HepG2 (cell line): ENCODE measurements around the gene SPSB2. TPM values are rescaled to one million over a fixed set of nuclear protein-coding genes. Genes with fewer than 3 reads are reported as not detected.

Experiments
- ATAC-seq: fragments of 200-7000 bp; cut with Tn5 transposase; 3 replicates; pipeline ENCODE4 v1.9.1; 2020; ENCODE audit warnings: mild to moderate bottlenecking, moderate library complexity
- BruUV-seq: library from RNA; stranded (reverse); fragments of 400-500 nt; replicated peaks from 2 replicates; lab custom pipeline; 2021; lab: Mats Ljungman, UMichigan
- CTCF ChIA-PET: fragments of 300-600 bp; formaldehyde crosslinking; extraction: SDS; loops from one replicate; lab custom pipeline; 2021; ENCODE audit warnings: low total read pairs, inconsistent platforms, low intra/inter-chr PET ratio; lab: Yijun Ruan, JAX
- POLR2A ChIA-PET: fragments of 350-600 bp; sonication (Branson Sonifier 250); formaldehyde crosslinking; loops from one replicate; lab custom pipeline; 2020; ENCODE audit warnings: antibody characterized with exemption, inconsistent platforms; lab: Yijun Ruan, JAX
- DNase-seq: peaks from one replicate; pipeline ENCODE4 v3.0.0-alpha.2; 2015; ENCODE audit warnings: low spot score
- FAIRE-seq: peaks from 3 replicates; lab custom pipeline; 2011; peaks lifted over from hg19 to GRCh38; lab: Jason Lieb, UNC
- H2AFZ ChIP-seq: one replicate; pipeline ENCODE4 v1.6.1; 2011; ENCODE audit warnings: low read length, inconsistent platforms
- H3K27ac ChIP-seq: fragments of 300-600 bp; 3 replicates; pipeline ENCODE4 v1.8.0; 2011; ENCODE audit warnings: mixed run types, mild to moderate bottlenecking, mixed read lengths, low read length, inconsistent platforms; ENCODE audit not compliant: insufficient read depth; ENCODE audit errors: extremely low read length
- H3K27me3 ChIP-seq, 2 experiments: fragments of 200-600 bp in 1 of 2; 2 replicates in 1 of 2; 3 replicates in 1 of 2; pipeline versions ENCODE4 v1.6.0 to v1.8.0; 2011; ENCODE audit warnings: low read length in 2 of 2, mild to moderate bottlenecking in 2 of 2, moderate library complexity in 2 of 2, inconsistent platforms in 1 of 2; ENCODE audit not compliant: insufficient read depth in 2 of 2, control insufficient read depth in 1 of 2
- H3K36me3 ChIP-seq, 2 experiments: fragments of 200-600 bp in 1 of 2; replicated peaks in 1 of 2; 2 replicates in 1 of 2; 3 replicates in 1 of 2; pipeline versions ENCODE4 v1.5.1 to v1.8.0; 2011; ENCODE audit warnings: low read length in 2 of 2, inconsistent platforms in 1 of 2; ENCODE audit not compliant: insufficient read depth in 2 of 2, control insufficient read depth in 1 of 2
- H3K4me1 ChIP-seq: 2 replicates; pipeline ENCODE4 v1.5.1; 2012; ENCODE audit warnings: low read length, inconsistent platforms; ENCODE audit not compliant: insufficient read depth
- H3K4me2 ChIP-seq: 2 replicates; pipeline ENCODE4 v1.6.0; 2011; ENCODE audit warnings: low read depth, low read length, inconsistent platforms
- H3K4me3 ChIP-seq, 3 experiments: fragments of 200-600 bp in 1 of 3; sonication (generic), shearing (Covaris generic) in 1 of 3; replicated peaks in 1 of 3; 2 replicates each; pipeline ENCODE4 v1.5.1; 2011 to 2016; ENCODE audit warnings: low read length in 3 of 3, inconsistent platforms in 2 of 3, low read depth in 2 of 3, mild to moderate bottlenecking in 2 of 3, control low read depth in 1 of 3, mixed read lengths in 1 of 3; ENCODE audit not compliant: insufficient read depth in 1 of 3
- H3K79me2 ChIP-seq: one replicate; pipeline ENCODE4 v1.6.1; 2011; ENCODE audit warnings: low read length, inconsistent platforms; ENCODE audit not compliant: insufficient read depth
- H3K9ac ChIP-seq: 2 replicates; pipeline ENCODE4 v1.6.0; 2011; ENCODE audit warnings: mild to moderate bottlenecking, low read depth, low read length, inconsistent platforms; ENCODE audit not compliant: insufficient read depth
- H3K9me3 ChIP-seq: 2 replicates; pipeline ENCODE4 v1.5.1; 2012; ENCODE audit warnings: mild to moderate bottlenecking, low read length
- H4K20me1 ChIP-seq: 2 replicates; pipeline ENCODE4 v1.6.0; 2011; ENCODE audit warnings: inconsistent platforms, mild to moderate bottlenecking, low read length, moderate library complexity; ENCODE audit not compliant: insufficient read depth
- BRCA1 ChIP-seq: sonication (generic); formaldehyde crosslinking; IDR thresholded peaks from 2 replicates; pipeline ENCODE4 v1.4.0; 2020; ENCODE audit warnings: missing genetic modification reagents
- FOXC1 ChIP-seq: sonication (generic); formaldehyde crosslinking; IDR thresholded peaks from 2 replicates; pipeline ENCODE4 v1.8.0; 2022; ENCODE audit warnings: mild to moderate bottlenecking, missing genetic modification reagents, borderline replicate concordance
- MNT ChIP-seq: fragments of 450-650 bp; IDR thresholded peaks from 2 replicates; pipeline ENCODE4 v1.6.1; 2016
- NCOA1 ChIP-seq: sonication (generic); formaldehyde crosslinking; IDR thresholded peaks from 2 replicates; pipeline ENCODE4 v1.9.0; 2021; ENCODE audit warnings: missing genetic modification reagents
- NPAS2 ChIP-seq: sonication (generic); formaldehyde crosslinking; IDR thresholded peaks from 2 replicates; pipeline ENCODE4 v1.8.0; 2022; ENCODE audit warnings: mild to moderate bottlenecking, missing genetic modification reagents, borderline replicate concordance
- REL ChIP-seq: sonication (generic); formaldehyde crosslinking; conservative IDR thresholded peaks from 2 replicates; pipeline ENCODE4 v1.8.0; 2022; ENCODE audit warnings: mild to moderate bottlenecking, missing genetic modification reagents, moderate library complexity
- SP4 ChIP-seq: sonication (generic); formaldehyde crosslinking; IDR thresholded peaks from 2 replicates; pipeline ENCODE4 v1.8.1; 2023; ENCODE audit warnings: mild to moderate bottlenecking, missing genetic modification reagents
- TAF15 ChIP-seq: fragments of 200-400 bp; formaldehyde crosslinking; IDR thresholded peaks from one replicate; pipeline ENCODE4 v1.6.1; 2018; ENCODE audit warnings: mild to moderate bottlenecking, low read depth, low read length; ENCODE audit not compliant: poor library complexity, severe bottlenecking
- ZFP1 ChIP-seq: IDR thresholded peaks from 2 replicates; pipeline ENCODE4 v1.6.1; 2016
- ZGPAT ChIP-seq: IDR thresholded peaks from 2 replicates; pipeline ENCODE4 v1.6.1; 2016; ENCODE audit warnings: mild to moderate bottlenecking
- ZNF138 ChIP-seq: sonication (generic); formaldehyde crosslinking; IDR thresholded peaks from 2 replicates; pipeline ENCODE4 v1.5.0; 2020; ENCODE audit warnings: mild to moderate bottlenecking, low read depth, missing genetic modification reagents
- ZNF251 ChIP-seq: sonication (generic); formaldehyde crosslinking; IDR thresholded peaks from 2 replicates; pipeline ENCODE4 v1.9.0; 2021; ENCODE audit warnings: mild to moderate bottlenecking, missing genetic modification reagents
- ZNF280D ChIP-seq: sonication (generic); formaldehyde crosslinking; IDR thresholded peaks from 2 replicates; pipeline ENCODE4 v1.5.1; 2020; ENCODE audit warnings: mild to moderate bottlenecking, missing genetic modification reagents
- ZNF331 ChIP-seq: sonication (generic); formaldehyde crosslinking; IDR thresholded peaks from 2 replicates; pipeline ENCODE4 v1.4.0; 2020; ENCODE audit warnings: missing genetic modification reagents
- ZNF597 ChIP-seq: sonication (generic); formaldehyde crosslinking; IDR thresholded peaks from 2 replicates; pipeline ENCODE4 v1.5.0; 2020; ENCODE audit warnings: missing genetic modification reagents
- ZNF766 ChIP-seq: sonication (generic); formaldehyde crosslinking; IDR thresholded peaks from 2 replicates; pipeline ENCODE4 v1.5.0; 2020; ENCODE audit warnings: missing genetic modification reagents, borderline replicate concordance
- WGBS: methylation state at CpG from one replicate; pipeline ENCODE4 v1.1.6; 2017; ENCODE audit warnings: low lambda C conversion rate; 5-methylcytosine and 5-hydroxymethylcytosine counted together
- in situ Hi-C: cut with HindIII; loops from 2 replicates; pipeline ENCODE4 v1.10.0; 2017; ENCODE audit warnings: low pct_unique_long_range_greater_than_20kb; ENCODE audit not compliant: extremely low pct_ligation_motif_present
- intact Hi-C: fragments of 100-400 bp; cut with micrococcal nuclease; formaldehyde crosslinking; loops from one replicate; pipeline ENCODE4 v1.10.0; 2022; ENCODE audit not compliant: unreplicated experiment
- polyA plus RNA-seq, 8 experiments: library from polyadenylated mRNA; depleted of rRNA in 3 of 8; stranded (reverse) in 7 of 8; unstranded in 1 of 8; fragments of >200 nt; fragmentation: Illumina TruSeq in 4 of 8; extraction: Trizol in 4 of 8; gene quantifications; 2 replicates each; pipeline versions ENCODE4 v1.2.1 to v1.2.3, GENCODE V29; 2011 to 2016; ENCODE audit warnings: low read depth in 4 of 8, missing spikeins in 1 of 8, mixed read lengths in 1 of 8; ENCODE audit not compliant: insufficient read depth in 1 of 8
- total RNA-seq, 5 experiments: library from RNA; depleted of rRNA; stranded (reverse); fragments of >200 nt; fragmentation: Illumina TruSeq; extraction: Trizol; gene quantifications; 2 replicates each; pipeline ENCODE4 v1.2.3, GENCODE V29; 2016; ENCODE audit warnings: low read depth in 1 of 5

Gene SPSB2
- total and polyA plus RNA-seq, 2 of the 13 experiments (the other 11 are each of a cell fraction or from before 2014, with no cell fraction given), result 2.0 to 6.2 TPM

GRCh38 chr12:6890789-6891645, 17.9 kb upstream of the SPSB2 start:
- H3K9me3 ChIP-seq, result no peaks in the 10 kb centered on the region
- H3K9ac ChIP-seq, result peak overlapping the region; percentile 86
- ATAC-seq, result peak; percentile 96
- POLR2A ChIA-PET, result interaction anchor here (0.6 to 4.4 kb wide), 23 partner anchors 8 to 528 kb away, joined by 3 to 73 read pairs (median 7); partner anchors contain the start of genes C12orf57, CDCA3, COPS7A and ENO2
- H2AFZ ChIP-seq, result peak overlapping the region; percentile 49
- DNase-seq, result peak; percentile 88
- H3K27me3 ChIP-seq, result no peaks in the 10 kb centered on the region; a peak in 1 of 5 replicates
- BruUV-seq, result no TSS peak
- no peaks in the 10 kb centered on the region for H4K20me1 ChIP-seq
- peak overlapping the region; percentile 94 for H3K27ac ChIP-seq
- WGBS, result 14% methylated on average over 22 of the region's 68 CpGs
- no peaks in the 10 kb centered on the region for H3K36me3 ChIP-seq
- CTCF ChIA-PET, result interaction anchor here (1.6 to 2.5 kb wide), 2 partner anchors 18 to 22 kb away, joined by 7 to 24 read pairs; partner anchors contain the start of gene SPSB2
- peak overlapping the region; percentile 50 to 79 (median 65) for H3K4me3 ChIP-seq
- intact Hi-C loops, result loop anchor here (1.0 kb wide), 2 partner anchors 18 to 22 kb away; partner anchors contain the start of gene SPSB2
- in situ Hi-C loops, result no loop called here
- H3K79me2 ChIP-seq, result no peaks in the 10 kb centered on the region
- peak overlapping the region; percentile 84 for H3K4me2 ChIP-seq
- peaks cover 52% of the 10 kb centered on the region for H3K4me1 ChIP-seq
- peak; percentile 89 for FAIRE-seq
- TF ChIP-seq ZGPAT (CRISPR knock-in tag) (peak; percentile 96), NCOA1 (CRISPR knock-in tag) (no peak), ZNF766 (peak; percentile 68), TAF15 (peak; percentile 74), BRCA1 (CRISPR knock-in tag) (0 out of 2 replicates have a peak, but pooled peaks have one; percentile 37), ZNF138 (CRISPR knock-in tag) (0 out of 2 replicates have a peak, but pooled peaks have one; percentile 50), FOXC1 (CRISPR knock-in tag) (peak; percentile 67; the same call in 1 of the 2 replicates), ZNF280D (CRISPR knock-in tag) (no peak), MNT (peak; percentile 46), ZNF597 (CRISPR knock-in tag) (no peak), ZNF251 (CRISPR knock-in tag) (no peak), SP4 (CRISPR knock-in tag) (peak; percentile 98), ZFP1 (CRISPR knock-in tag) (no peak), ZNF331 (CRISPR knock-in tag) (peak; percentile 76), NPAS2 (CRISPR knock-in tag) (no peak), REL (no peak)
